Transverse colon (tissue), 3 donors: ENCODE data around the gene DPYD.

Experiments
- CTCF ChIP-seq, 5 experiments: fragments of 200-600 bp in 3 of 5; fragments of 450-650 bp in 2 of 5; sonication (generic) in 3 of 5; IDR thresholded peaks; 1 replicate in 2 of 5; 2 replicates in 3 of 5; pipeline ENCODE4 v1.5.1; 2016 to 2017; ENCODE audit warnings: antibody characterized with exemption in 5 of 5, inconsistent platforms in 3 of 5, mild to moderate bottlenecking in 2 of 5, moderate library complexity in 1 of 5
- EP300 ChIP-seq: sonication (generic); formaldehyde crosslinking; IDR thresholded peaks from one replicate; pipeline ENCODE4 v1.6.1; 2017; ENCODE audit warnings: antibody characterized with exemption, low read depth
- POLR2A ChIP-seq: fragments of 450-650 bp; IDR thresholded peaks from one replicate; pipeline ENCODE4 v1.6.1; 2016; ENCODE audit warnings: antibody characterized with exemption, mild to moderate bottlenecking, moderate library complexity

GRCh38 chr1:97610748-97611147 lies 310.1 kb downstream of the DPYD start:
- TF ChIP-seq POLR2A = no peak
- no peak for TF ChIP-seq CTCF (IDR thresholded peaks at IDR 0.05)
- TF ChIP-seq EP300 = no peak
